Sigmoid colon (tissue), 4 donors: ENCODE data around the gene COMMD1.
"Not testable (repeated sequence)": the region's sequence is repeated elsewhere in the genome, so short reads cannot be mapped to it uniquely, and the experiment has no call there.

Source experiments
- EP300 ChIP-seq, 4 donors: sonication (generic); formaldehyde crosslinking; IDR thresholded peaks; one replicate each; pipeline ENCODE4 v1.6.1; 2017; ENCODE audit warnings: antibody characterized with exemption in 4 of 4
- POLR2A ChIP-seq, 2 donors: fragments of 450-650 bp; IDR thresholded peaks; one replicate each; pipeline ENCODE4 v1.6.1; 2016; ENCODE audit warnings: antibody characterized with exemption in 2 of 2, mild to moderate bottlenecking in 2 of 2, moderate library complexity in 2 of 2
- POLR2AphosphoS5 ChIP-seq, 4 donors: sonication (generic); formaldehyde crosslinking; IDR thresholded peaks; one replicate each; pipeline ENCODE4 v1.6.1; 2017; ENCODE audit warnings: antibody characterized with exemption in 4 of 4
- TF ChIP-seq, protein P1 (sequence below), 4 experiments: fragments of 450-650 bp in 3 of 4; fragments of 200-600 bp in 1 of 4; IDR thresholded peaks; one replicate each; pipeline ENCODE4 v1.5.1; 2016 to 2019; ENCODE audit warnings: antibody characterized with exemption in 4 of 4, mild to moderate bottlenecking in 3 of 4, moderate library complexity in 2 of 4

DNA sequence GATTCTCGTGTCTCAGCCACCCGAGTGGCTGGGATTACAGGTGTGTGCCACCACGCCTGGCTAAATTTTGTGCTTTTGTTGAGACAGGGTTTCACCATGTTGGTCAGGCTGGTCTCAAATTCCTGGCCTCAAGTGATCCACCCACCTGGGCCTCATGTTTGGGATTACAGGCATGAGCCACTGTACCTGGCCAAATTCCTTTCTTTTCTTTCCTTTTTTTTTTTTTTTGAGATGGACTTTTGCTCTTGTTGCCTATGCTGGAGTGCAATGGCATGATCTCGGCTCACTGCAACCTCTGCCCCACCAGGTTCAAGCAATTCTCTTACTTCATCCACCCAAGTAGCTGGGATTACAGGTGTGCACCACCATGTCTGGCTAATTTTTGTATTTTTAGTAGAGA lies 9.3 kb downstream of the COMMD1 start:
- TF ChIP-seq POLR2A, POLR2AphosphoS5, EP300 (IDR thresholded peaks at IDR 0.05): not testable (repeated sequence)
- TF ChIP-seq, protein P1, sequence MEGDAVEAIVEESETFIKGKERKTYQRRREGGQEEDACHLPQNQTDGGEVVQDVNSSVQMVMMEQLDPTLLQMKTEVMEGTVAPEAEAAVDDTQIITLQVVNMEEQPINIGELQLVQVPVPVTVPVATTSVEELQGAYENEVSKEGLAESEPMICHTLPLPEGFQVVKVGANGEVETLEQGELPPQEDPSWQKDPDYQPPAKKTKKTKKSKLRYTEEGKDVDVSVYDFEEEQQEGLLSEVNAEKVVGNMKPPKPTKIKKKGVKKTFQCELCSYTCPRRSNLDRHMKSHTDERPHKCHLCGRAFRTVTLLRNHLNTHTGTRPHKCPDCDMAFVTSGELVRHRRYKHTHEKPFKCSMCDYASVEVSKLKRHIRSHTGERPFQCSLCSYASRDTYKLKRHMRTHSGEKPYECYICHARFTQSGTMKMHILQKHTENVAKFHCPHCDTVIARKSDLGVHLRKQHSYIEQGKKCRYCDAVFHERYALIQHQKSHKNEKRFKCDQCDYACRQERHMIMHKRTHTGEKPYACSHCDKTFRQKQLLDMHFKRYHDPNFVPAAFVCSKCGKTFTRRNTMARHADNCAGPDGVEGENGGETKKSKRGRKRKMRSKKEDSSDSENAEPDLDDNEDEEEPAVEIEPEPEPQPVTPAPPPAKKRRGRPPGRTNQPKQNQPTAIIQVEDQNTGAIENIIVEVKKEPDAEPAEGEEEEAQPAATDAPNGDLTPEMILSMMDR (IDR thresholded peaks at IDR 0.05) = not testable (repeated sequence)
